ENCODE measurements around the gene MPP2. TPM values are rescaled to one million over a fixed set of nuclear protein-coding genes. Genes with fewer than 3 reads are reported as not detected.

The MPP2 gene
- polyA plus RNA-seq, 4 donors = 0.27 to 1.8 (median 1.1) TPM; not detected in 1

- Histone ChIP-seq H3K27ac (ENCODE audit: low read depth in 1 of 3, low read length in 2 of 3) (no peak overlapping the region), H3K4me3 (ENCODE audit: low read depth in 1 of 3, low read length in 3 of 3) (no peak overlapping the region), H3K36me3 (ENCODE audit: control insufficient read depth in 3 of 3, insufficient read depth in 2 of 3, low read depth in 1 of 3, low read length in 3 of 3) (no peaks in the 10 kb centered on the region), H3K4me1 (ENCODE audit: control insufficient read depth in 3 of 3, insufficient read depth in 2 of 3, low read depth in 1 of 3, low read length in 2 of 3) (no peaks in the 10 kb centered on the region), H3K9me3 (ENCODE audit: control insufficient read depth in 2 of 2, insufficient read depth in 1 of 2, low read depth in 1 of 2, low read length in 1 of 2) (peaks cover 0 to 9% of the 10 kb centered on the region in 2 donors), H3K27me3 (ENCODE audit: control insufficient read depth in 3 of 3, insufficient read depth in 3 of 3, low read length in 3 of 3) (peaks cover 0 to 18% (median 0%) of the 10 kb centered on the region in 3 donors)
- FAIRE-seq (no peak), DNase-seq (no peak)
- WGBS, 3 donors = 84 to 85% (median 85%) methylated on average over 12 of the region's 12 CpGs
Observed at GRCh38 chr17:43860077-43860725, 47.1 kb downstream of the MPP2 start.

GRCh38 chr17:43857957-43858600 lies 49.3 kb downstream of the MPP2 start:
- DNase-seq = no peak
- 64 to 70% (median 69%) methylated on average over 12 of the region's 12 CpGs for WGBS, 3 donors

GRCh38 chr17:43857141-43857540 lies 50.2 kb downstream of the MPP2 start:
- no peak for FAIRE-seq
- Histone ChIP-seq H3K4me1 (ENCODE audit: control insufficient read depth in 3 of 3, insufficient read depth in 2 of 3, low read depth in 1 of 3, low read length in 2 of 3) (no peaks in the 10 kb centered on the region), H3K36me3 (ENCODE audit: control insufficient read depth in 3 of 3, insufficient read depth in 2 of 3, low read depth in 1 of 3, low read length in 3 of 3) (no peaks in the 10 kb centered on the region), H3K27ac (ENCODE audit: low read depth in 1 of 3, low read length in 2 of 3) (no peak overlapping the region), H3K27me3 (ENCODE audit: control insufficient read depth in 3 of 3, insufficient read depth in 3 of 3, low read length in 3 of 3) (peaks cover 0 to 18% (median 0%) of the 10 kb centered on the region in 3 donors), H3K9me3 (ENCODE audit: control insufficient read depth in 2 of 2, insufficient read depth in 1 of 2, low read depth in 1 of 2, low read length in 1 of 2) (peaks cover 0 to 9% of the 10 kb centered on the region in 2 donors), H3K4me3 (ENCODE audit: low read depth in 1 of 3, low read length in 3 of 3) (no peak overlapping the region)
- 80 to 90% (median 88%) methylated on average over 5 of the region's 5 CpGs for WGBS, 3 donors
- no peak for DNase-seq

More at GRCh38 chr17:43857957-43858600, 49.3 kb downstream of the MPP2 start:
- H3K4me3 ChIP-seq (ENCODE audit: low read depth in 1 of 3, low read length in 3 of 3) = no peak overlapping the region
- no peaks in the 10 kb centered on the region for H3K36me3 ChIP-seq (ENCODE audit: control insufficient read depth in 3 of 3, insufficient read depth in 2 of 3, low read depth in 1 of 3, low read length in 3 of 3)
- peaks cover 0 to 9% of the 10 kb centered on the region in 2 donors for H3K9me3 ChIP-seq (ENCODE audit: control insufficient read depth in 2 of 2, insufficient read depth in 1 of 2, low read depth in 1 of 2, low read length in 1 of 2)
- no peak for FAIRE-seq
- H3K27me3 ChIP-seq (ENCODE audit: control insufficient read depth in 3 of 3, insufficient read depth in 3 of 3, low read length in 3 of 3) = peaks cover 0 to 18% (median 0%) of the 10 kb centered on the region in 3 donors
- no peaks in the 10 kb centered on the region for H3K4me1 ChIP-seq (ENCODE audit: control insufficient read depth in 3 of 3, insufficient read depth in 2 of 3, low read depth in 1 of 3, low read length in 2 of 3)
- H3K27ac ChIP-seq (ENCODE audit: low read depth in 1 of 3, low read length in 2 of 3) = no peak overlapping the region

- peaks cover 0 to 9% of the 10 kb centered on the region in 2 donors for H3K9me3 ChIP-seq (ENCODE audit: control insufficient read depth in 2 of 2, insufficient read depth in 1 of 2, low read depth in 1 of 2, low read length in 1 of 2)
- peaks cover 0 to 22% (median 3%) of the 10 kb centered on the region in 3 donors for H3K27me3 ChIP-seq (ENCODE audit: control insufficient read depth in 3 of 3, insufficient read depth in 3 of 3, low read length in 3 of 3)
- DNase-seq (no peak), FAIRE-seq (no peak)
- WGBS, 3 donors = 86 to 99% (median 87%) methylated on average over 3 of the region's 3 CpGs
- no peaks in the 10 kb centered on the region for H3K4me1 ChIP-seq (ENCODE audit: control insufficient read depth in 3 of 3, insufficient read depth in 2 of 3, low read depth in 1 of 3, low read length in 2 of 3)
- no peak overlapping the region for H3K27ac ChIP-seq (ENCODE audit: low read depth in 1 of 3, low read length in 2 of 3)
- no peaks in the 10 kb centered on the region for H3K36me3 ChIP-seq (ENCODE audit: control insufficient read depth in 3 of 3, insufficient read depth in 2 of 3, low read depth in 1 of 3, low read length in 3 of 3)
- no peak overlapping the region for H3K4me3 ChIP-seq (ENCODE audit: low read depth in 1 of 3, low read length in 3 of 3)
Observed at GRCh38 chr17:43856141-43856540, 51.2 kb downstream of the MPP2 start.

GRCh38 chr17:43855061-43855460 lies 52.3 kb downstream of the MPP2 start:
- Histone ChIP-seq H3K4me1 (ENCODE audit: control insufficient read depth in 3 of 3, insufficient read depth in 2 of 3, low read depth in 1 of 3, low read length in 2 of 3) (no peaks in the 10 kb centered on the region), H3K36me3 (ENCODE audit: control insufficient read depth in 3 of 3, insufficient read depth in 2 of 3, low read depth in 1 of 3, low read length in 3 of 3) (no peaks in the 10 kb centered on the region), H3K27me3 (ENCODE audit: control insufficient read depth in 3 of 3, insufficient read depth in 3 of 3, low read length in 3 of 3) (peaks cover 0 to 23% (median 3%) of the 10 kb centered on the region in 3 donors), H3K4me3 (ENCODE audit: low read depth in 1 of 3, low read length in 3 of 3) (no peak overlapping the region), H3K9me3 (ENCODE audit: control insufficient read depth in 2 of 2, insufficient read depth in 1 of 2, low read depth in 1 of 2, low read length in 1 of 2) (peaks cover 0 to 9% of the 10 kb centered on the region in 2 donors), H3K27ac (ENCODE audit: low read depth in 1 of 3, low read length in 2 of 3) (no peak overlapping the region)
- WGBS, 3 donors = 87 to 90% (median 88%) methylated on average over 9 of the region's 9 CpGs
- DNase-seq (no peak), FAIRE-seq (no peak)

GRCh38 chr17:43854498-43854897 lies 52.8 kb downstream of the MPP2 start:
- FAIRE-seq (no peak), DNase-seq (no peak)
- Histone ChIP-seq H3K4me1 (ENCODE audit: control insufficient read depth in 3 of 3, insufficient read depth in 2 of 3, low read depth in 1 of 3, low read length in 2 of 3) (no peaks in the 10 kb centered on the region), H3K9me3 (ENCODE audit: control insufficient read depth in 2 of 2, insufficient read depth in 1 of 2, low read depth in 1 of 2, low read length in 1 of 2) (peaks cover 0 to 9% of the 10 kb centered on the region in 2 donors), H3K27ac (ENCODE audit: low read depth in 1 of 3, low read length in 2 of 3) (no peak overlapping the region), H3K36me3 (ENCODE audit: control insufficient read depth in 3 of 3, insufficient read depth in 2 of 3, low read depth in 1 of 3, low read length in 3 of 3) (no peaks in the 10 kb centered on the region), H3K4me3 (ENCODE audit: low read depth in 1 of 3, low read length in 3 of 3) (no peak overlapping the region), H3K27me3 (ENCODE audit: control insufficient read depth in 3 of 3, insufficient read depth in 3 of 3, low read length in 3 of 3) (peaks cover 0 to 23% (median 3%) of the 10 kb centered on the region in 3 donors)
- WGBS, 3 donors = 67 to 72% (median 70%) methylated on average over 8 of the region's 8 CpGs

GRCh38 chr17:43853546-43853945 lies 53.8 kb downstream of the MPP2 start:
- WGBS, 3 donors = 68 to 77% (median 71%) methylated on average over 6 to 7 of the region's 7 CpGs
- Histone ChIP-seq H3K4me1 (ENCODE audit: control insufficient read depth in 3 of 3, insufficient read depth in 2 of 3, low read depth in 1 of 3, low read length in 2 of 3) (no peaks in the 10 kb centered on the region), H3K4me3 (ENCODE audit: low read depth in 1 of 3, low read length in 3 of 3) (no peak overlapping the region), H3K27ac (ENCODE audit: low read depth in 1 of 3, low read length in 2 of 3) (no peak overlapping the region), H3K27me3 (ENCODE audit: control insufficient read depth in 3 of 3, insufficient read depth in 3 of 3, low read length in 3 of 3) (peaks cover 0 to 28% (median 3%) of the 10 kb centered on the region in 3 donors), H3K9me3 (ENCODE audit: control insufficient read depth in 2 of 2, insufficient read depth in 1 of 2, low read depth in 1 of 2, low read length in 1 of 2) (peaks cover 0 to 9% of the 10 kb centered on the region in 2 donors), H3K36me3 (ENCODE audit: control insufficient read depth in 3 of 3, insufficient read depth in 2 of 3, low read depth in 1 of 3, low read length in 3 of 3) (no peaks in the 10 kb centered on the region)
- FAIRE-seq (no peak), DNase-seq (no peak)

GRCh38 chr17:43852571-43852970 lies 54.8 kb downstream of the MPP2 start:
- H3K27ac ChIP-seq (ENCODE audit: low read depth in 1 of 3, low read length in 2 of 3) = no peak overlapping the region
- H3K27me3 ChIP-seq (ENCODE audit: control insufficient read depth in 3 of 3, insufficient read depth in 3 of 3, low read length in 3 of 3) = peaks cover 0 to 34% (median 3%) of the 10 kb centered on the region in 3 donors
- H3K4me3 ChIP-seq (ENCODE audit: low read depth in 1 of 3, low read length in 3 of 3) = no peak overlapping the region
- H3K9me3 ChIP-seq (ENCODE audit: control insufficient read depth in 2 of 2, insufficient read depth in 1 of 2, low read depth in 1 of 2, low read length in 1 of 2) = peaks cover 0 to 7% of the 10 kb centered on the region in 2 donors
- WGBS, 3 donors = 86 to 98% (median 92%) methylated on average over 7 to 8 of the region's 8 CpGs
- FAIRE-seq = no peak
- no peak for DNase-seq
- H3K36me3 ChIP-seq (ENCODE audit: control insufficient read depth in 3 of 3, insufficient read depth in 2 of 3, low read depth in 1 of 3, low read length in 3 of 3) = no peaks in the 10 kb centered on the region
- no peaks in the 10 kb centered on the region for H3K4me1 ChIP-seq (ENCODE audit: control insufficient read depth in 3 of 3, insufficient read depth in 2 of 3, low read depth in 1 of 3, low read length in 2 of 3)
